Stimulated activated CD4-positive, alpha-beta T cell treated with anti-CD3 and anti-CD28 coated beads, Interleukin-1b, Interleukin-23, amount 100 ng/mL, for 48 hours (primary cell): ENCODE results near the gene FAM219A.
"Not testable (repeated sequence)": the region's sequence is repeated elsewhere in the genome, so short reads cannot be mapped to it uniquely, and the experiment has no call there.

Source experiments
- DNase-seq: peaks from one replicate; pipeline ENCODE4 v3.0.0-alpha.2; 2020

Gene FAM219A

DNA sequence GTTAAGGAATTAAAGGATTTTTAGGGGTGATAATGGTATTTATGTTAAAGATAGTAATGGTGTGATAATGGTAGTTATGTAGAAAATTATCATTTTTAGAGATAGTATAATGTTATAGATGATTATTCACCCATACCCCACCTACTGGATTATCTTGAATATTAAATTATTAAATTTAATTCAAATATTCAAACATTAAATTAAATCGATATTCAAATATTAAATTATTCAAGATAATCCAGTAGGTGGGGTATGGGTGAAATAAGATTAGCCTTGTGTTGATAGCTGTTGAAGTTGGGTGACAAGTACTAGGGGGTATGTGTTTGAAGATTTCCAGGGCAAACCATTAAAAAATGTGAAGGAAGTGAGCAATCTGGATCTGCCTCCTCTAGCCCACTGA is 15.6 kb downstream of the FAM219A start:
- DNase-seq, result no peak

DNA sequence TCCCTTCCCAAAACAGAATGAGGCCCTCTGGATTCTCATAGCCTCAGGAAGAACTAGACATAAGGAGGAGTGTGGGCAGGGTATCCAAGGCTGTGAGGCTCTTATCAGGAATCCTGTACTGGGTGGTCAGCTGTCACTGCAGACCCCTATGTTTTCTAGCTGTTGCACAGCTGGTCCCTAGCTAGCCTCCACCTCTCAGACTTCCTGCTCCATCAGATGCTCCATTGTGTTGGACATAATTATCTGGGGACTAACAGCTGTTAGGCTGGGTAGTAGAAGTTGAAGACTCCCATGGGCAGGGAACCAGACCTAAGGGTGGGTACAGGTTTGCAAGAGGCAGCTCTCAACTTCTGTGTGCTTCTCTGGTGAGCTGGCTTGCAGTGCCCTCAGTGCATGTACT is 18.4 kb downstream of the FAM219A start:
- no peak for DNase-seq

DNA sequence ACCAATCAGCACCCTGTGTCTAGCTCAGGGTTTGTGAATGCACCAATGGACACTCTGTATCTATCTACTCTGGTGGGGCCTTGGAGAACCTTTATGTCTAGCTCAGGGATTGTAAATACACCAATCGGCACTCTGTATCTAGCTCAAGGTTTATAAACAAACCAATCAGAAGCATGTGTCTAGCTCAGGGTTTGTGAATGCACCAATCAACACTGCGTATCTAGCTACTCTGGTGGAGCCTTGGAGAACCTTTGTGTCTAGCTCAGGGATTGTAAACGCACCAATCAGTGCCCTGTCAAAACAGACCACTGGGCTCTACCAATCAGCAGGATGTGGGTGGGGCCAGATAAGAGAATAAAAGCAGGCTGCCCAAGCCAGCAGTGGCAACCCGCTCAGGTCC is 19.9 kb downstream of the FAM219A start:
- not testable (repeated sequence) for DNase-seq

DNA sequence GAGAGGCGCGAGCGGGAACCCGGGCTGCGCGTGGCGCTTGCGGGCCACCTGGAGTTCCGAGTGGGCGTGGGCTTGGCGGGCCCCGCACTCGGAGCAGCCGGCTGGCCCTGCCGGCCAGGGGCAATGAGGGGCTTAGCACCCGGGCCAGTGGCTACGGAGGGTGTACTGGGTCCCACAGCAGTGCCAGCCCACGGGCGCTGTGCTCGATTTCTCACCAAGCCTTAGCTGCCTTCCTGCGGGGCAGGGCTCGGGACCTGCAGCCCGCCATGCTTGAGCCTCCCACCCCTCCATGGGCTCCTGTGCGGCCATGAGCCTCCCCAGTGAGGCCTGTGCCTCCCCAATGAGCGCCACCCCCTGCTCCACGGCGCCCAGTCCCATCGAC is 20.5 kb downstream of the FAM219A start:
- not testable (repeated sequence) for DNase-seq

DNA sequence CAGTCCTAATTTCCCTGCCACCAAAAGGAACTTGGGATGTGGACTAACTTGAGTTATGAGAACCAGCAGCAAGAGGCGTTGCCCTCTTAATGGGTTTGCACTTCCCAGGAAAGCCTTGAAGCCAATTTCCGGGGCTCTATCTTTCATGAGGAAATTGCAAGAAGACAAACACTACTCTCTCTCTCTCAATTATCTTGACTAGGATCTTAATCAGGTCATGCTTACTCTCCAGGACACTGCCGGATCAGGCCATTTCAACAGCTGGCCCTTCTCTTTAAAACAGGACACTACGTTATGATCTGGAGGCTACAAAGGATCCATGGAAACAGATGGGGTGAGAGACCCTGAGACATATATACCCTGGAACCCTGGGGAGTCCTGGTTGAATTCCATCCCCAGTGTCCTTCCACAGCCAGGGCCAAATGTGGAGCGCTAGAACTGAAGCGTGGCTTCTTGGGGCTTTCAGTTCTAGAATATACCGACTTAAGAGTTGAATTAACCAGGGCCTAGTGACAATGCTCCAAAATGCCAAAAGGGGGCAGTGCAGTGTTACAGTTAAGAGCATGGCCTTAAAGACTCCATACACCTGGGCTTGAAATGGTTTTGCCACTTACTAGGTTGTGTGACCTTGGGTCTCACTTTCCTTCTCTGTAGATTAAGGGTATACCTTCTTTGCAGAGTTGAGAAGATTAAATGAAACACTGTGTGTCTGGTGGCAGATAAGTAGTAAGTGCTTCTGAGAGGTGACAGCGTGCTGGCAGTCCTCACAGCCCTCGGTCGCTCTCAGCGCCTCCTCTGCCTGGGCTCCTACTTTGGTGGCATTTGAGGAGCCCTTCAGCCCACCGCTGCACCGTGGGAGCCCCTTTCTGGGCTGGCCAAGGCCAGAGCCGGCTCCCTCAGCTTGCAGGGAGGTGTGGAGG is 21.1 kb downstream of the FAM219A start:
- DNase-seq, result peak; percentile 62

- DNase-seq, result no peak
These were observed 26.7 kb downstream of the FAM219A start for GRCh38 chr9:34431667-34432066.

DNA sequence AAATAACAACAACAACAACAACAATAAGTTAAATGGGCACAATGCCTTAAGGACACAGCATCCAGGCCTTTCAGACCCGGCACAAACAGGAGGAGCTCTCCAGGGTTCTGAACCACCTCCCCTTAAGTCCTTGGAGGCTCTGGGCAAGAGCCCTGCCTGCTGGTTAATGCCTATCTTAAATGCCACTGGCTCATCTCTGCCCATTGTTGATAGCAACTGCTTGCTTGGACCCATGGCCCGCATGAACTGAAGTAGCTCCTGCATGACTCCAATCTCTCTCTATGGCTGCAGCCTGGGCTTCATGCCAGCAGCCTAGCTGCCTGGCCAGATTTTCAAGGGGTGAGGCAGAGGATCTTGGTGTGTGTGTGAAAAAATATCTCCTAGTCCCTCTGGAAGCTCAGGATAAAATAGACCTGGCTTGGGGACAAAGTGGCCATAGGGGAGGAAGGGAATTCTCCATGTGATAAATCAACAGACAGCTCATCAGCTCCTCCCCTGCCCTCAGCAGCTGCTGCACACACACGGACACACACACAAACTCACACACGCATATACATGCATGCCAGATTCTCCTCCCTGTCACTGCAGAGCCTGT is 27.4 kb downstream of the FAM219A start:
- no peak for DNase-seq

- no peak for DNase-seq
These were observed 29.9 kb downstream of the FAM219A start for GRCh38 chr9:34428325-34428958.

DNA sequence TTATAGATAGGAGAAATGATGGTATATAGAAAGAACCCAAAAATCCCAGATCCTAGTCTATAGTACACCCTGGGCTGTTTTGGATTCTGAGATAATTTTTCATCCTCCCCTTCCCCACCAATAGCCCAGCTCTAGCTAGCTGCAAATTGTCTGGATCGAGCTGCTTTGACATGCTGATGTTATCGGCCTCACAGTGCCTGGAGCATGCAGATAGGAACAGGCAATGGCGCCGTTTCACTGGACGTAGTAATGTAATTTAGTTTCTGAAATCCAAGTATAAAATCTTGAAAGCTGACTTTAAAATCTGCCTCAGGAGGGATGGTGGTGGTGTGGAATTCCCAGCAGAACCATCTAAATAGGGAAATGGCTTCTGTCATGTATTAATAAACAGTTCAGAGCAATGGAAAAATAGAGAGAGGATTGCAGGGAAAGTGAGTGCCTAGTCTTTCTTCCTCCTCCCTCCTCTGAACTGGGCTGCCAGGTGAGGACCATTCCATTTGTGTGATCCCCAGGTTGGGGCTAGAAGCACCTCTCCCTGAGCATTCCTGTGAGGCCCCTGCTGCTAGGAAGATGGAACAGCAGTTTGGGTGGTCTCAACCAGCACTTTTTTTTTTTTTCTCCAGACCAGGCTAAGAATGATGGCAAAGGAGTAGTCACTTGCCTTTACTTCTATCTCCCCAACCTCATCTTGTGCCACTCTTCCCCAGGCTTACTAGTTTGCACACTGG is 31.9 kb downstream of the FAM219A start:
- no peak for DNase-seq

GRCh38 chr9:34419716-34420504 is 38.5 kb downstream of the FAM219A start:
- DNase-seq, result no peak

DNA sequence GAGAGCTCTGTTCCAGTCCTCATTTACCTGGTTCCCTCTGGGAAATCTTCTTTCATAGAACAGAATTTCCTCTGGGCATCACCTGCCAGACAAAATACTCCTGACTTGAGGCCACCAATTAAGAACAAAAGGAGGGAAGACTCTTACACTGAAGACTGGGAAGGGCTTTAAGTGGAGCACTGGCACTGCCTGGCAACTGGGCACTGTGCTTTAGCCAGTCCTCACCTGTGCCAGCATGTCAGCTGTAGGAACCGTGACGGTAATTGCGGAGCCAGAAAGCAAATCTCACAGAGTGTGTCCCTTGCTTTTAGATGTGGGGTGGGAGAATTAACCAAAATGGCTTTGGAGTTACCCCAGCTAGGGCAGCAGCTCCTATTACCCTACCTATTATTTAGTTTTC is 40.6 kb downstream of the FAM219A start:
- no peak for DNase-seq

DNA sequence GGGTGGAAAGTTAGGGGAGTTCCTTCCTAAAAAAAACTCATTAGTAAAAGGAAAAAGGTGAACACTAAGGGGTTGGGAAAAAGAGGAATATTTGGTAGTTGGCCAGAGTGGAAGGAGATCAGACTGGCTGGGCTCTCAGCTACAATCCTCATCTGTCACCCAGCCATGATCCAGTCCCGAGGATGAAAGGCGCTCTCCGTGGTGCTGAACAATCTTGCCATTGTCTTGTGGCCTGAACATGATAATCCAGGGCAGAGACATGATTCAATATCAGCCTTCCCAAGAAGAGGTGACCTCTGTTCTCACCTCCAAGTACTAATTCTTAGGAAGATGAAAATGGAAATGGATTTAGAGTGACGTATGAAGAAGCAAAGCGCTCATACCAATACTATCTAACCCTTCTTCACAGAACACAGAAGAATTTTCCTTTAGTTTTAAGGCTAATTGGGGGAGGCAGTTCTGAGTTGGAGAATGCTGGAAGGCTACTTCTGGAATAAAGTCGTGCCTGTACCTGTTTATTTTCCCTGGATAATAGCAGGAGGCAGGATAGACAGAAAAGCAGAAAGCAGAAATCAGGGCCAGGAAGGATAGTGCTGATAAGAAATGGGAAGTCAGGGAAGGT is 45.0 kb downstream of the FAM219A start:
- no peak for DNase-seq

DNA sequence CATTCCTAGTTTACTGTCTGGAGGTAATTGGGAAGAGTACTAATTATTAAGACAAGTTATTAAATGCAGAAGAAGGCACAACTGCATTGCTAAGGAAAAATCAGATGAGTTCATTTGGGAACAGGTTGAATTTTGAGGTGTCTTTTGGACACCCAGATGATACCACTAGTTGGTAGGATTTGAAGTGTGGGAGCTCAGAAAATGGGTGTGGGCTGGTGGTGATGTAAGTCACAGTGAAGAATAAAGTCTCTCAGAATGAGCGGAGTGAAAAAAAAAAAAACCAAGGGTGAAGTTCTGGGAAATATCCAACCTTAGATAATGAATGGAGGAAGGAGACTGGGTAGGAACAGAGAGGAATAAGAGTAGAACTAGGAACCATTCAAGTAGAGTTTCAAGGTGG is 46.0 kb downstream of the FAM219A start:
- DNase-seq, result no peak

DNA sequence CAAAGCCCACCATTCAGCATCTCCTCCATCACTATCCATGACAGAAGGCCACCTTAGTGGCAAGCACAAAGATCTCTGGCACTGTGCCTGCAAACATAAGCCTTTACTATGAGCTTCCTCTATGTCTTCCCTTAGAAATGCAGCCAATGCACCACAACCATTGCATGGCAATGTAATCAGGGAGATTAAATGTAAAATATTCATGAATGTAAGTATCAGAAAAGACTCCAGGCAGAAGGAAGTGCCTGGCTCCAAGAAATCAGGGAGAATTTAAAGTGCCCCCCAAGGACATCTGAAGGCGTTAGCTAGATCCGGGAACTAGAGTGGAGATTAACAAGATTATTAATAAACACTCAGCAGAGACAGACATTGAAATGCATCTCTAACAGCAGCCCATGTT is 49.2 kb downstream of the FAM219A start:
- DNase-seq, result no peak

DNA sequence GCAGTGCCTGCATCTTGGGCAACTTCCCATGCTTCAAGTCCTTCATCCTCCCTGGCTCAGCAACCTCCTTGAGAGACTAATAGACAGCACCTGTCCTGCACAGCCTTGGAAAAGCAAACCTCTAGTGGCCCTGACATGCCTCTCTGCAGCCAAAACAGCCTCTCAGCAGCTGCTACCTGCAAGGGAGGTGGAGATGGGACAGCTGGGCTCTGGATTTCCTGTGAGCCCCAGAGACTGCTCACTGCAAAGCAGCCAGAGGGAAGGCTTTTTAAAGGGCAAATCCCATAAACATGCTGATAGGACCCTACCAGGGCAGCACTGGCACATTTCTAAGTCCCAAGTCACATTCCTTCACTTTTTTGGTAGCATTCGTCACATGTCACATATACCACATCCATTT is 50.2 kb downstream of the FAM219A start:
- no peak for DNase-seq

DNA sequence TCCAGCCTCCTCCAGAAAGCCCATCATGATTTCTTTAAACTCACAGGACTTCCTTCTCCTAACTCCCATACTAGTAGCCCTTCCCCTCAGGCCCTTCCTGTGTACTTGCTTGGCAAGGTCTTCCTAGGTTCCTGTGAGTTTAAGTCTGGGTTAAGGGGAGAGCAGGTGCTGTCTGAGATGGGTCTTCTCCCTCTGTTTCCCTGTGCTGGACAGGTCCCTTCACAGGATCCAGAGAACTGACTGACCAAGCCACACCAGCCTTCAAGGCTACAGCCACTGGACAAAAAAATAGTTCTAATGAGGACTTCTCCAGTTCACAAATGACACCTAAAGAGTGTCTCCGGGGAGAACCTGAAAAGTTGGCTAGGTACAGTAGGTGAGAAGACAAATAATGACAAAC is 52.2 kb downstream of the FAM219A start:
- DNase-seq, result no peak

GRCh38 chr9:34405719-34406118 is 52.7 kb downstream of the FAM219A start:
- no peak for DNase-seq

- DNase-seq, result peak; percentile 45
These were observed 54.6 kb downstream of the FAM219A start for GRCh38 chr9:34403554-34404380.

DNA sequence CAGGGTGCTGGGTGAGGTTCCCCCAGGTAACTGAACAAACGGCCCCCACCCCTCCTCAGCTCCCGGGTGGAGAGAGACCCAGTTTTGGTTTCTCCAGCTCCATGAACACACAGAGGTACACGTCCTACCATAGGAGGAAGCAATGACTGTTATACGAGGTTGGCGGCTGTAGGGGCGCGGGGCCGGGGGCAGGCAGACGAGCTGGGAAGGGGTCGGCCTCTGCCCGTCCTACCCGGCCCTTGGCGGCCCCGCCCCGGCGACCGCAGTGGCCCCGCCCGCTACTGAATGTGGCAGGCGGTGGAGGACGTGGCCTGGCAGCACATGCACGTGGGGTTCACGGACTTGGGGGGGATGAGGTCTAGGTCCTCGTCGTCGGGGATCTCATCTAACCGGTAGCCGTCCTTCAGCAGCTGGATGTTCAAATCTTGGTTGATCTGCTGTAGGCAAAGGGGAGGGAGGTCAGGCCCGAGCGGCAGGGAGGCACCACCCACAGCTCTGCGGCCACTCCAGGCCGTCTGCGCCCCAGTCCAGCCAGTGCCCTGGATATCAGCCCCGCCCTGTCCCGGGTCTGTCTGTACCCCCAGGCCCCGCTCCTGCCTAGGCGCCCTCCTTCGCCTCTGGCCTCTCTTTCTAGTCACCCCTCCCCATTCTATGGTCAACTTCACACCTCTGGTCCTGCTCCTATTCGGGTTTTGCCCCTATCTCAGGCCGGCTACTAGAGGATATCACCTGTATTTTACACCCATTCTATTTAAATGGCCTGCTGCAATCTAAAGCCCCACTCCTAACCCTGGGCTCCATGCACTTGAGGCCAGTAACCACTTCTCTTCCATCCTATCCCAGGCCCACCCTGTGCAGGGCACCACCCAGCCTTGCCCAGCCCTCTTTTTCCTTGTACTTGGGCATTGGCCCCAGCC is 57.4 kb downstream of the FAM219A start:
- no peak for DNase-seq

GRCh38 chr9:34400275-34400674 is 58.1 kb downstream of the FAM219A start:
- no peak for DNase-seq
